HL-60 (cell line): ENCODE results near the gene DPT.

ENCODE experiments used
- DNase-seq, 2 experiments: peaks; one replicate each; pipeline ENCODE4 v3.0.0-alpha.2; 2010 to 2020; ENCODE audit warnings: low read depth in 1 of 2, low spot score in 1 of 2
- H3K27ac ChIP-seq: fragments of 250-450 bp; sonication (Bioruptor Pico); replicated peaks from 2 replicates; pipeline ENCODE4 v1.5.1; 2020; ENCODE audit warnings: mild to moderate bottlenecking, moderate library complexity
- H3K27me3 ChIP-seq: fragments of 250-450 bp; sonication (Bioruptor Pico); 2 replicates; pipeline ENCODE4 v1.5.1; 2021; ENCODE audit warnings: mild to moderate bottlenecking, moderate library complexity; ENCODE audit not compliant: insufficient read depth, poor library complexity, severe bottlenecking
- H3K4me3 ChIP-seq: replicated peaks from 2 replicates; pipeline ENCODE4 v1.5.1; 2011; ENCODE audit warnings: mild to moderate bottlenecking, control low read depth, low read length; ENCODE audit not compliant: insufficient read depth
- CTCF ChIP-seq: IDR thresholded peaks from one replicate; pipeline ENCODE4 v1.5.1; 2011; ENCODE audit warnings: low read length, control low read depth, inconsistent platforms; ENCODE audit not compliant: insufficient read depth
- GABPA ChIP-seq: IDR thresholded peaks from 2 replicates; pipeline ENCODE4 v1.6.1; 2012; ENCODE audit warnings: low read depth
- POLR2AphosphoS5 ChIP-seq: IDR thresholded peaks from 2 replicates; pipeline ENCODE4 v1.6.1; 2012; ENCODE audit warnings: low read depth
- REST ChIP-seq: IDR thresholded peaks from 2 replicates; pipeline ENCODE4 v1.6.1; 2012; ENCODE audit warnings: low read depth; ENCODE audit not compliant: insufficient replicate concordance
- SPI1 ChIP-seq: IDR thresholded peaks from 2 replicates; pipeline ENCODE4 v1.6.1; 2012; ENCODE audit warnings: low read depth, mild to moderate bottlenecking, borderline replicate concordance

The DPT gene

GRCh38 chr1:168689726-168690602 is 39.0 kb downstream of the DPT start:
- H3K27me3 ChIP-seq, result peaks cover 3% of the 10 kb centered on the region
- H3K27ac ChIP-seq, result no peak overlapping the region
- DNase-seq, result no peak
- no peak overlapping the region for H3K4me3 ChIP-seq
- TF ChIP-seq GABPA, result no peak
- no peak for TF ChIP-seq REST
- no peak for TF ChIP-seq SPI1
- no peak for TF ChIP-seq POLR2AphosphoS5
- TF ChIP-seq CTCF, result no peak

GRCh38 chr1:168689327-168689657 is 39.7 kb downstream of the DPT start:
- TF ChIP-seq REST (no peak), SPI1 (no peak), GABPA (no peak)
- Histone ChIP-seq H3K27me3 (peaks cover 3% of the 10 kb centered on the region), H3K27ac (no peak overlapping the region), H3K4me3 (no peak overlapping the region)
- no peak for DNase-seq

- no peak overlapping the region for H3K27ac ChIP-seq
- no peak for TF ChIP-seq SPI1
- TF ChIP-seq GABPA, result no peak
- no peak for TF ChIP-seq POLR2AphosphoS5
- TF ChIP-seq REST, result no peak
- TF ChIP-seq CTCF, result no peak
- DNase-seq, result no peak
- peaks cover 3% of the 10 kb centered on the region for H3K27me3 ChIP-seq
- H3K4me3 ChIP-seq, result no peak overlapping the region
Measured at GRCh38 chr1:168688644-168689326, 40.2 kb downstream of the DPT start.
